DOHH2 (cell line): ENCODE data around the gene ABRACL.

Experiments used
- H3F3A ChIP-seq: fragments of 200-600 bp; sonication (generic), shearing (Covaris generic); 2 replicates; pipeline ENCODE4 v1.6.0; 2016; ENCODE audit warnings: antibody characterized with exemption, mild to moderate bottlenecking; ENCODE audit not compliant: control insufficient read depth, insufficient read depth
- H3K27ac ChIP-seq: fragments of 200-600 bp; sonication (generic); 2 replicates; pipeline ENCODE4 v1.5.1; 2014; ENCODE audit warnings: low read depth, mild to moderate bottlenecking, low read length, moderate library complexity
- H3K27me3 ChIP-seq: fragments of 200-600 bp; sonication (generic); 2 replicates; pipeline ENCODE4 v1.6.1; 2014; ENCODE audit warnings: mild to moderate bottlenecking, low read length, mixed read lengths; ENCODE audit not compliant: control insufficient read depth
- H3K36me3 ChIP-seq: fragments of 200-600 bp; sonication (generic); 2 replicates; pipeline ENCODE4 v1.6.1; 2014; ENCODE audit warnings: mild to moderate bottlenecking, low read length, moderate library complexity, mixed read lengths; ENCODE audit not compliant: control insufficient read depth
- H3K4me1 ChIP-seq: fragments of 200-600 bp; sonication (generic); 2 replicates; pipeline ENCODE4 v1.6.1; 2014; ENCODE audit warnings: mild to moderate bottlenecking, low read length, mixed read lengths; ENCODE audit not compliant: control insufficient read depth
- H3K4me2 ChIP-seq: fragments of 200-600 bp; sonication (generic); 2 replicates; pipeline ENCODE4 v1.6.0; 2014; ENCODE audit warnings: mild to moderate bottlenecking, low read length, moderate library complexity
- H3K4me3 ChIP-seq: fragments of 200-600 bp; sonication (generic); 2 replicates; pipeline ENCODE4 v1.5.1; 2014; ENCODE audit warnings: mild to moderate bottlenecking, low read length, mixed read lengths
- H3K79me2 ChIP-seq: fragments of 200-600 bp; sonication (generic); 2 replicates; pipeline ENCODE4 v1.6.1; 2014; ENCODE audit warnings: mild to moderate bottlenecking, low read length, mixed read lengths; ENCODE audit not compliant: control insufficient read depth
- H3K9me2 ChIP-seq: fragments of 200-600 bp; sonication (generic); replicated peaks from 2 replicates; pipeline ENCODE4 v1.6.1; 2014; ENCODE audit warnings: mild to moderate bottlenecking, low read length, mixed read lengths; ENCODE audit not compliant: control insufficient read depth
- H3K9me3 ChIP-seq: fragments of 200-600 bp; sonication (generic); 2 replicates; pipeline ENCODE4 v1.6.1; 2014; ENCODE audit warnings: antibody characterized with exemption, low read length, mixed read lengths; ENCODE audit not compliant: control insufficient read depth, insufficient read depth
- H4K20me1 ChIP-seq: fragments of 200-600 bp; sonication (generic); 2 replicates; pipeline ENCODE4 v1.6.0; 2014; ENCODE audit warnings: low read depth, mild to moderate bottlenecking, antibody characterized with exemption, low read length, moderate library complexity; ENCODE audit not compliant: control insufficient read depth, insufficient read depth
- CTCF ChIP-seq: fragments of 200-600 bp; sonication (generic); IDR thresholded peaks from one replicate; pipeline ENCODE4 v1.5.1; 2014; ENCODE audit warnings: antibody characterized with exemption, mild to moderate bottlenecking, low read depth, low read length; ENCODE audit not compliant: poor library complexity, severe bottlenecking
- EZH2phosphoT487 ChIP-seq: fragments of 200-600 bp; sonication (generic); IDR thresholded peaks from 2 replicates; pipeline ENCODE4 v1.6.1; 2017; ENCODE audit warnings: borderline replicate concordance, mild to moderate bottlenecking, antibody characterized with exemption, low read length, moderate library complexity, mixed read lengths

The ABRACL gene

GRCh38 chr6:139091826-139092225 lies 63.3 kb downstream of the ABRACL start:
- Histone ChIP-seq H3K27ac (no peak overlapping the region), H4K20me1 (no peaks in the 10 kb centered on the region), H3K79me2 (no peaks in the 10 kb centered on the region), H3K4me1 (no peaks in the 10 kb centered on the region), H3F3A (no peaks in the 10 kb centered on the region), H3K9me2 (no peaks in the 10 kb centered on the region), H3K36me3 (no peaks in the 10 kb centered on the region), H3K27me3 (no peaks in the 10 kb centered on the region), H3K9me3 (no peaks in the 10 kb centered on the region), H3K4me2 (no peak overlapping the region), H3K4me3 (no peak overlapping the region)
- TF ChIP-seq CTCF = no peak
- no peak for TF ChIP-seq EZH2phosphoT487
